Psoas muscle (tissue), 8 donors: ENCODE data around the gene PTOV1. TPM values are rescaled to one million over a fixed set of nuclear protein-coding genes. Genes with fewer than 3 reads are reported as not detected.

Experiments
- ATAC-seq, 4 donors: fragments of 200-7000 bp; cut with Tn5 transposase; one replicate each; pipeline ENCODE4 v1.9.1; 2020; ENCODE audit warnings: moderate library complexity in 3 of 4, mild to moderate bottlenecking in 2 of 4
- DNase-seq, 2 donors: peaks; one replicate each; pipeline ENCODE4 v3.0.0-alpha.2; 2020
- H3K27ac ChIP-seq: fragments of 200-600 bp; one replicate; pipeline ENCODE4 v1.8.0; 2022
- H3K27me3 ChIP-seq, 3 donors: fragments of 200-600 bp in 1 of 3; one replicate each; pipeline versions ENCODE4 v1.6.1 to v1.8.0; 2013 to 2022; ENCODE audit warnings: low read length in 2 of 3, mild to moderate bottlenecking in 2 of 3, moderate library complexity in 1 of 3; ENCODE audit not compliant: insufficient read depth in 3 of 3
- H3K36me3 ChIP-seq, 2 donors: fragments of 200-600 bp in 1 of 2; one replicate each; pipeline versions ENCODE4 v1.6.1 to v1.8.0; 2013 to 2022; ENCODE audit warnings: low read depth in 1 of 2, mild to moderate bottlenecking in 1 of 2, moderate library complexity in 1 of 2; ENCODE audit not compliant: insufficient read depth in 1 of 2
- H3K4me1 ChIP-seq: fragments of 200-600 bp; one replicate; pipeline ENCODE4 v1.8.0; 2022
- H3K4me3 ChIP-seq: fragments of 200-600 bp; one replicate; pipeline ENCODE4 v1.8.0; 2022; ENCODE audit warnings: mild to moderate bottlenecking
- H3K9me3 ChIP-seq: fragments of 200-600 bp; one replicate; pipeline ENCODE4 v1.8.0; 2022
- CTCF ChIP-seq: fragments of 200-600 bp; IDR thresholded peaks from one replicate; pipeline ENCODE4 v1.8.0; 2022; ENCODE audit warnings: antibody characterized with exemption
- WGBS, 3 donors: extraction: QIAGEN DNeasy Blood & Tissue Kit; methylation state at CpG; one replicate each; pipeline versions ENCODE4 v1.1.6 to v1.1.7; 2013; 5-methylcytosine and 5-hydroxymethylcytosine counted together
- intact Hi-C, 2 donors: fragments of 100-400 bp; cut with DNase I; formaldehyde crosslinking; loops; one replicate each; pipeline versions ENCODE4 v1.11.0 to v1.14.2; 2022
- polyA plus RNA-seq, 3 donors: library from polyadenylated mRNA; stranded (reverse); fragments of 200-250 nt; gene quantifications; one replicate each; pipeline ENCODE4 v1.2.3, GENCODE V29; 2013
- total RNA-seq, 4 donors: library from RNA; stranded (reverse); fragmentation: NEBNext Ultra II Directional in 2 of 4; extraction: Animal tissue kit (Norgen Biotek cat#: 25700) in 2 of 4; gene quantifications; one replicate each; pipeline versions ENCODE4 v1.2.1 to v1.2.4, GENCODE V29; 2021 to 2023
- donor health status: healthy with polysubstance abuse.
- donor health status: DM: no; HTN: no; CAD: no; lungs with moderate emphysema.
- donor health status: Bipolar disorder and iron deficiency.
- donor health status: healthy.
- donor health status: DM: yes; HTN: yes; CAD: no.
- donor health status: DM: no; HTN: no; CAD: no.
- donor health status: DM: no; HTN: no; CAD: no.
- donor health status: DM: yes; HTN: yes; CAD: no.

PTOV1 gene
- total and polyA plus RNA-seq, 7 donors = 72.1 to 189 (median 122) TPM

- Histone ChIP-seq H3K4me1 (peaks cover 15% of the 10 kb centered on the region), H3K27me3 (no peaks in the 10 kb centered on the region), H3K27ac (no peak overlapping the region), H3K4me3 (no peak overlapping the region), H3K36me3 (peaks cover 14 to 83% of the 10 kb centered on the region in 2 donors), H3K9me3 (no peaks in the 10 kb centered on the region)
- DNase-seq (peak in 1 of 2 donors; percentile 52), ATAC-seq (no peak)
- TF ChIP-seq CTCF = no peak
- intact Hi-C loops = no loop called here
- WGBS, 3 donors = 84 to 87% (median 85%) methylated on average over 31 of the region's 31 CpGs
Observed at GRCh38 chr19:49881672-49882394, 30.9 kb downstream of the PTOV1 start.

GRCh38 chr19:49882643-49883042 is 31.7 kb downstream of the PTOV1 start:
- Histone ChIP-seq H3K4me1 (peaks cover 15% of the 10 kb centered on the region), H3K4me3 (no peak overlapping the region), H3K27me3 (no peaks in the 10 kb centered on the region), H3K36me3 (peaks cover 14 to 91% of the 10 kb centered on the region in 2 donors), H3K27ac (no peak overlapping the region), H3K9me3 (no peaks in the 10 kb centered on the region)
- no peak for ATAC-seq
- intact Hi-C loops = no loop called here
- WGBS, 3 donors = 97 to 98% (median 98%) methylated on average over 14 of the region's 14 CpGs
- TF ChIP-seq CTCF = no peak
- no peak for DNase-seq

- intact Hi-C loops = no loop called here
- H3K4me1 ChIP-seq = peaks cover 14% of the 10 kb centered on the region
- 94 to 98% (median 98%) methylated on average over 5 of the region's 5 CpGs for WGBS, 3 donors
Observed at GRCh38 chr19:49883094-49883493, 32.1 kb downstream of the PTOV1 start.

GRCh38 chr19:49884109-49884508 is 33.1 kb downstream of the PTOV1 start:
- H3K27me3 ChIP-seq = no peaks in the 10 kb centered on the region
- no peak overlapping the region for H3K27ac ChIP-seq
- peaks cover 14 to 96% of the 10 kb centered on the region in 2 donors for H3K36me3 ChIP-seq
- 92 to 97% (median 93%) methylated on average over 12 to 18 of the region's 18 CpGs for WGBS, 3 donors
- ATAC-seq (no peak), DNase-seq (peak in 1 of 2 donors; percentile 54)
- H3K4me3 ChIP-seq = no peak overlapping the region
- peaks cover 4% of the 10 kb centered on the region for H3K4me1 ChIP-seq
- intact Hi-C loops = no loop called here
- no peak for TF ChIP-seq CTCF
- no peaks in the 10 kb centered on the region for H3K9me3 ChIP-seq

More at GRCh38 chr19:49883094-49883493, 32.1 kb downstream of the PTOV1 start:
- Histone ChIP-seq H3K4me3 (no peak overlapping the region), H3K27me3 (no peaks in the 10 kb centered on the region), H3K27ac (no peak overlapping the region), H3K36me3 (peaks cover 14 to 96% of the 10 kb centered on the region in 2 donors), H3K9me3 (no peaks in the 10 kb centered on the region)
- DNase-seq (no peak), ATAC-seq (no peak)
- TF ChIP-seq CTCF = no peak
